ENCODE results near the gene ATP2A2.

GRCh38 chr12:110233212-110233903 is 47.7 kb upstream of the ATP2A2 start:
- no peak for TF ChIP-seq CTCF (optimal IDR thresholded peaks at IDR 0.05 in 1 of 3, IDR thresholded peaks at IDR 0.05 in 1 of 3, conservative IDR thresholded peaks at IDR 0.05 in 1 of 3; ENCODE audit: extremely low read depth in 1 of 3, insufficient read depth in 2 of 3, low read length in 3 of 3)
- TF ChIP-seq EZH2 (IDR thresholded peaks at IDR 0.05; ENCODE audit: low read length), result no peak
